ENCODE measurements around the gene CD79A. TPM values are rescaled to one million over a fixed set of nuclear protein-coding genes. Genes with fewer than 3 reads are reported as not detected.

Gene CD79A
- polyA plus RNA-seq (2013, experiment 1 of 2) = 0.22 TPM
- polyA plus RNA-seq (2013, experiment 2 of 2) = 0.35 TPM

- H3K9me3 ChIP-seq (ENCODE audit: control insufficient read depth, low read length) = no peaks in the 10 kb centered on the region
- 75 to 77% methylated on average over 4 to 6 of the region's 9 CpGs for WGBS, 2 experiments (ENCODE audit: insufficient coverage in 2 of 2)
- peaks cover 5% of the 10 kb centered on the region for H3K36me3 ChIP-seq (ENCODE audit: control insufficient read depth, insufficient read depth, low read length)
- no peak within 1 kb of the TSS for H3K4me3 ChIP-seq (ENCODE audit: extremely low read depth, insufficient read depth, low read length, poor library complexity, severe bottlenecking)
- H3K4me1 ChIP-seq (ENCODE audit: control insufficient read depth, insufficient read depth, low read length, poor library complexity, severe bottlenecking) = no peaks in the 10 kb centered on the region
- no peak within 1 kb of the TSS for H3K27ac ChIP-seq (ENCODE audit: low read depth, low read length, severe bottlenecking)
Observed at GRCh38 chr19:41876847-41877832, at the start of gene CD79A. Gene CD79A (plus strand): TSS chr19:41877279. CDS start chr19:41877305, 26 bp downstream.

GRCh38 chr19:41837981-41838708 lies 38.9 kb upstream of the CD79A start:
- Histone ChIP-seq H3K9me3 (ENCODE audit: control insufficient read depth, low read length) (no peaks in the 10 kb centered on the region), H3K27ac (ENCODE audit: low read depth, low read length, severe bottlenecking) (no peak overlapping the region), H3K4me1 (ENCODE audit: control insufficient read depth, insufficient read depth, low read length, poor library complexity, severe bottlenecking) (no peaks in the 10 kb centered on the region), H3K4me3 (ENCODE audit: extremely low read depth, insufficient read depth, low read length, poor library complexity, severe bottlenecking) (no peak overlapping the region), H3K36me3 (ENCODE audit: control insufficient read depth, insufficient read depth, low read length) (no peaks in the 10 kb centered on the region)
- 65 to 76% methylated on average over 10 to 12 of the region's 13 CpGs for WGBS, 2 experiments (ENCODE audit: insufficient coverage in 2 of 2)

DNA sequence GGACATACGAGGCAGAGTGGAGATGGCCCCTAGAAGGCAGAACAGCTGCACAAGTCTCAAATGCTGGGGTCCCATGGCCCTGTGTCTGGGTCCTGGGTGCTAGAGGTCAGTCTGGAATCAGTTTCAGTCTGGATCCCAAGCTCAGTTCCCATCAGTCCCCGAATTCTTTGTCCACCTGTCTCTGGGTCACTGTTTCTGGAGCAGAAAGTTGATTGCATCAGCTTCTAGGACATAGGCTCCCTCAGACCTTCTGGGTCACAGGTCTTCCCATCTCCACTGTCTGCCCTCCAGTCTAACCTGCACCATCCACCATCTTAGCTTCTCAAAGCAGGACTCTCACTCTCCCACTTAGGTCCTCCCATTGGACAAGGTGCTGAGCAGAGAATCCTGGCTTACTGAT lies 37.9 kb upstream of the CD79A start:
- 44 to 57% methylated on average over 2 of the region's 2 CpGs for WGBS, 2 experiments (ENCODE audit: insufficient coverage in 2 of 2)
- Histone ChIP-seq H3K36me3 (ENCODE audit: control insufficient read depth, insufficient read depth, low read length) (no peaks in the 10 kb centered on the region), H3K4me1 (ENCODE audit: control insufficient read depth, insufficient read depth, low read length, poor library complexity, severe bottlenecking) (no peaks in the 10 kb centered on the region), H3K27ac (ENCODE audit: low read depth, low read length, severe bottlenecking) (no peak overlapping the region), H3K4me3 (ENCODE audit: extremely low read depth, insufficient read depth, low read length, poor library complexity, severe bottlenecking) (no peak overlapping the region), H3K9me3 (ENCODE audit: control insufficient read depth, low read length) (no peaks in the 10 kb centered on the region)

- Histone ChIP-seq H3K4me1 (ENCODE audit: control insufficient read depth, insufficient read depth, low read length, poor library complexity, severe bottlenecking) (no peaks in the 10 kb centered on the region), H3K36me3 (ENCODE audit: control insufficient read depth, insufficient read depth, low read length) (no peaks in the 10 kb centered on the region), H3K4me3 (ENCODE audit: extremely low read depth, insufficient read depth, low read length, poor library complexity, severe bottlenecking) (no peak overlapping the region), H3K27ac (ENCODE audit: low read depth, low read length, severe bottlenecking) (no peak overlapping the region), H3K9me3 (ENCODE audit: control insufficient read depth, low read length) (no peaks in the 10 kb centered on the region)
- 79 to 82% methylated on average over 5 to 7 of the region's 7 CpGs for WGBS, 2 experiments (ENCODE audit: insufficient coverage in 2 of 2)
Observed at GRCh38 chr19:41843371-41843770, 33.7 kb upstream of the CD79A start.

GRCh38 chr19:41844601-41845000 lies 32.5 kb upstream of the CD79A start, which contains the start of gene LYPD4:
Gene LYPD4 (minus strand): TSS chr19:41844683. CDS start chr19:41839285, 5,398 bp downstream.
- no peaks in the 10 kb centered on the region for H3K4me1 ChIP-seq (ENCODE audit: control insufficient read depth, insufficient read depth, low read length, poor library complexity, severe bottlenecking)
- H3K4me3 ChIP-seq (ENCODE audit: extremely low read depth, insufficient read depth, low read length, poor library complexity, severe bottlenecking) = no peak within 1 kb of the TSS
- 82 to 87% methylated on average over 29 to 30 of the region's 30 CpGs for WGBS, 2 experiments (ENCODE audit: insufficient coverage in 2 of 2)
- no peaks in the 10 kb centered on the region for H3K9me3 ChIP-seq (ENCODE audit: control insufficient read depth, low read length)
- no peaks in the 10 kb centered on the region for H3K36me3 ChIP-seq (ENCODE audit: control insufficient read depth, insufficient read depth, low read length)
- H3K27ac ChIP-seq (ENCODE audit: low read depth, low read length, severe bottlenecking) = no peak within 1 kb of the TSS

DNA sequence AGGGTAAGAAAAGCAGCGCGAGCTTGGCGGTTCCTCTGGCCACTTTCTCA lies 32.3 kb upstream of the CD79A start, which contains the start of gene DMRTC2:
Gene DMRTC2, plus strand, starts transcription at position 42 of the 50 bp plus-strand sequence. CDS start 2,387 bp downstream, outside the sequence.
- no peak within 1 kb of the TSS for H3K27ac ChIP-seq (ENCODE audit: low read depth, low read length, severe bottlenecking)
- 90 to 98% methylated on average over 3 of the region's 3 CpGs for WGBS, 2 experiments (ENCODE audit: insufficient coverage in 2 of 2)
- no peaks in the 10 kb centered on the region for H3K36me3 ChIP-seq (ENCODE audit: control insufficient read depth, insufficient read depth, low read length)
- no peaks in the 10 kb centered on the region for H3K9me3 ChIP-seq (ENCODE audit: control insufficient read depth, low read length)
- no peak within 1 kb of the TSS for H3K4me3 ChIP-seq (ENCODE audit: extremely low read depth, insufficient read depth, low read length, poor library complexity, severe bottlenecking)
- H3K4me1 ChIP-seq (ENCODE audit: control insufficient read depth, insufficient read depth, low read length, poor library complexity, severe bottlenecking) = no peaks in the 10 kb centered on the region

DNA sequence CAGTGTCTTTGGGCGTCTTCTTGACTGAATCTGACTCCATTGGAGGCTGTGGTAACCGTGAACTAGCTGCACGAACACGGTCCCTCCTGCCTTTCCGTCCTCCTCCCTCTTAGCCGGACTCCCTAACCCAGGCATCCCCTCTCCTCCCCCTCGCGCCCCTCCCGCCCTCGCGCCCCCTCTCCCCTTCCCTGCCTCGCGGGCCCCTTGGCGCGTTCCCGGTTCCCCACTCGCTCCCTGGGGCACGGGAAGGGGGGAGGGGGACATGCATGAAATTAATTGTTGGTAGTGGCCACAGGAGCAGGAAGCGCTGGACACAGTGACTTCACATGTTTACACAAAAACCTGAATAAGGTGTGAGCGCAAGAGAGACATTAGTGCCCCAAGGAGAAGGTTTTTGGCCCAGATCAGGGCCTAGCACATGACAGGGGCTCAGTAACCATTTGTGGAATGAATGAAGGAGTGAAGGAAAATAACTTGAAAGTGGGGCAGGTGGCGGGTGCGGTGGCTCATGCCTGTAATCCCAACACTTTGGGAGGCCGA lies 32.0 kb upstream of the CD79A start:
- no peaks in the 10 kb centered on the region for H3K9me3 ChIP-seq (ENCODE audit: control insufficient read depth, low read length)
- H3K4me3 ChIP-seq (ENCODE audit: extremely low read depth, insufficient read depth, low read length, poor library complexity, severe bottlenecking) = no peak overlapping the region
- no peaks in the 10 kb centered on the region for H3K36me3 ChIP-seq (ENCODE audit: control insufficient read depth, insufficient read depth, low read length)
- 90 to 95% methylated on average over 6 to 11 of the region's 23 CpGs for WGBS, 2 experiments (ENCODE audit: insufficient coverage in 2 of 2)
- no peaks in the 10 kb centered on the region for H3K4me1 ChIP-seq (ENCODE audit: control insufficient read depth, insufficient read depth, low read length, poor library complexity, severe bottlenecking)
- no peak overlapping the region for H3K27ac ChIP-seq (ENCODE audit: low read depth, low read length, severe bottlenecking)

DNA sequence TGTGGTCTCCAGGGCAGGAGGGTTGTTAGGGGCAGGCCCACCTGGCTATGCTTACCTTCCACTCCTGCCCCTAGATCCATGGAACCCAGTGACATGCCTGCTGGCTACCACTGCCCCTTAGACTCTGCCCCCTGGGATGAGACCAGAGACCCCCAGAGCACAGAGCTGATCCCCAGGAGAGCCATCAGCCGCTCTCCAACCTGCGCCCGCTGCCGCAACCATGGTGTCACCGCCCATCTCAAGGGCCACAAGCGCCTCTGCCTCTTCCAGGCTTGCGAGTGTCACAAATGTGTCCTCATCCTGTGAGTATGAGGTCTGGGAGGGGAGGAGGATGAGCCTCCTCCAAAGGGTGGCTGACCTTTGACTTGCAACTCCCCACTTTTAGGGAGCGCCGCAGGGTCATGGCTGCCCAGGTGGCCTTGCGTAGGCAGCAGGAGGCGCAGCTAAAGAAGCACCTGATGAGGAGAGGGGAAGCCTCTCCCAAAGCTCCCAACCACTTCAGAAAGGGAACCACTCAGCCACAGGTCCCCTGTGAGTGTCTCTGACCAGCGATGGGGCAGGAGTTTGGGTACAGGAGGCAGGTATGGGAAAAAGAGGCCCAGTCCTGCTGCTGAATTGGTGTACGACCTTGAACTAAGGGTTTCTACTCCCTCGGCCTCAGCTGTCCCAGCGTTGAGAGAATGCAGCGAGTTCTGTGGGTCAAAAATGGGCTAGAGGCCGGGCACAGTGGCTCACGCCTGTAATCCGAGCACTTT lies 29.6 kb upstream of the CD79A start:
- Histone ChIP-seq H3K27ac (ENCODE audit: low read depth, low read length, severe bottlenecking) (no peak overlapping the region), H3K9me3 (ENCODE audit: control insufficient read depth, low read length) (no peaks in the 10 kb centered on the region), H3K4me1 (ENCODE audit: control insufficient read depth, insufficient read depth, low read length, poor library complexity, severe bottlenecking) (no peaks in the 10 kb centered on the region), H3K4me3 (ENCODE audit: extremely low read depth, insufficient read depth, low read length, poor library complexity, severe bottlenecking) (no peak overlapping the region), H3K36me3 (ENCODE audit: control insufficient read depth, insufficient read depth, low read length) (no peaks in the 10 kb centered on the region)
- 82 to 90% methylated on average over 14 to 18 of the region's 19 CpGs for WGBS, 2 experiments (ENCODE audit: insufficient coverage in 2 of 2)

- Histone ChIP-seq H3K4me1 (ENCODE audit: control insufficient read depth, insufficient read depth, low read length, poor library complexity, severe bottlenecking) (no peaks in the 10 kb centered on the region), H3K27ac (ENCODE audit: low read depth, low read length, severe bottlenecking) (no peak overlapping the region), H3K9me3 (ENCODE audit: control insufficient read depth, low read length) (no peaks in the 10 kb centered on the region), H3K36me3 (ENCODE audit: control insufficient read depth, insufficient read depth, low read length) (no peaks in the 10 kb centered on the region), H3K4me3 (ENCODE audit: extremely low read depth, insufficient read depth, low read length, poor library complexity, severe bottlenecking) (no peak overlapping the region)
- 80 to 84% methylated on average over 5 of the region's 6 CpGs for WGBS, 2 experiments (ENCODE audit: insufficient coverage in 2 of 2)
Observed at GRCh38 chr19:41848666-41849065, 28.4 kb upstream of the CD79A start.

GRCh38 chr19:41849067-41849466 lies 28.0 kb upstream of the CD79A start:
- Histone ChIP-seq H3K36me3 (ENCODE audit: control insufficient read depth, insufficient read depth, low read length) (no peaks in the 10 kb centered on the region), H3K27ac (ENCODE audit: low read depth, low read length, severe bottlenecking) (no peak overlapping the region), H3K4me3 (ENCODE audit: extremely low read depth, insufficient read depth, low read length, poor library complexity, severe bottlenecking) (no peak overlapping the region), H3K9me3 (ENCODE audit: control insufficient read depth, low read length) (no peaks in the 10 kb centered on the region), H3K4me1 (ENCODE audit: control insufficient read depth, insufficient read depth, low read length, poor library complexity, severe bottlenecking) (no peaks in the 10 kb centered on the region)
- 83% methylated on average over 1 of the region's 2 CpGs; no CpG with 5 or more reads in 1 of the 2 experiments for WGBS, 2 experiments (ENCODE audit: insufficient coverage in 2 of 2)
